ENCODE data around the gene DCHS1. TPM values are rescaled to one million over a fixed set of nuclear protein-coding genes. Genes with fewer than 3 reads are reported as not detected.
A peak's percentile ranks its signal among the peaks of the same experiment; 100 is the strongest.

Gene DCHS1
- total and polyA plus RNA-seq, 9 donors = 5.2 to 36.8 (median 20.8) TPM

DNA sequence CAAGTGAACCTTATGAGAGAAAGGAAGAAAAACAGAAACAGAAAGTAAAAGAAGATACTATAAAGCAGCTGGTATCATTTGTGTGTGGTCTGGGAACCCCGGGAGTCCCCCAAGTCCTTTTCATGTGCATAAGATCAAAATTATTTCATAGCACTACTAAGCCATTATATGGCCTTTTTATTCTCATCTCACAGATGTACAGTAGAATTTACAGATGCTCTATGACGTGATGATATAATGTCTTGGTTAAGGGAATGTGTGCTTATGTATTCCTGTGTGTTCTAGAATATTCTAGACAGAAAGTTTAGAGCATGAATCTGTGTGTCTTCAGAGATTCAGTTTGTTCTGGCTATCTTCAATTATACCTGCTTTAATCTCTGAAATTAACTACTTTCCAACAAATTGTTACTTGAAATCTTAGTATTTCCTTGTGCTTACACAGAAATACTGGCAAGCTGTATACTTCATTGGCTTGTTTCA lies 27.8 kb downstream of the DCHS1 start:
- no peak overlapping the region for H3K27ac ChIP-seq
- no peaks in the 10 kb centered on the region for H3K4me1 ChIP-seq (ENCODE audit: insufficient read depth)
- DNase-seq = no peak
- no peaks in the 10 kb centered on the region for H3K36me3 ChIP-seq
- intact Hi-C loops (cut with DNase I) = no loop called here
- TF ChIP-seq POLR2A (IDR thresholded peaks at IDR 0.05) (no peak), EP300 (IDR thresholded peaks at IDR 0.05) (no peak)
- TF ChIP-seq, protein P1, sequence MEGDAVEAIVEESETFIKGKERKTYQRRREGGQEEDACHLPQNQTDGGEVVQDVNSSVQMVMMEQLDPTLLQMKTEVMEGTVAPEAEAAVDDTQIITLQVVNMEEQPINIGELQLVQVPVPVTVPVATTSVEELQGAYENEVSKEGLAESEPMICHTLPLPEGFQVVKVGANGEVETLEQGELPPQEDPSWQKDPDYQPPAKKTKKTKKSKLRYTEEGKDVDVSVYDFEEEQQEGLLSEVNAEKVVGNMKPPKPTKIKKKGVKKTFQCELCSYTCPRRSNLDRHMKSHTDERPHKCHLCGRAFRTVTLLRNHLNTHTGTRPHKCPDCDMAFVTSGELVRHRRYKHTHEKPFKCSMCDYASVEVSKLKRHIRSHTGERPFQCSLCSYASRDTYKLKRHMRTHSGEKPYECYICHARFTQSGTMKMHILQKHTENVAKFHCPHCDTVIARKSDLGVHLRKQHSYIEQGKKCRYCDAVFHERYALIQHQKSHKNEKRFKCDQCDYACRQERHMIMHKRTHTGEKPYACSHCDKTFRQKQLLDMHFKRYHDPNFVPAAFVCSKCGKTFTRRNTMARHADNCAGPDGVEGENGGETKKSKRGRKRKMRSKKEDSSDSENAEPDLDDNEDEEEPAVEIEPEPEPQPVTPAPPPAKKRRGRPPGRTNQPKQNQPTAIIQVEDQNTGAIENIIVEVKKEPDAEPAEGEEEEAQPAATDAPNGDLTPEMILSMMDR (IDR thresholded peaks at IDR 0.05) = no peak
- no peak overlapping the region for H3K4me3 ChIP-seq
- 54 to 65% (median 58%) methylated on average over 2 of the region's 2 CpGs for WGBS, 3 donors
- H3K9me3 ChIP-seq = no peaks in the 10 kb centered on the region
- no peaks in the 10 kb centered on the region for H3K27me3 ChIP-seq

DNA sequence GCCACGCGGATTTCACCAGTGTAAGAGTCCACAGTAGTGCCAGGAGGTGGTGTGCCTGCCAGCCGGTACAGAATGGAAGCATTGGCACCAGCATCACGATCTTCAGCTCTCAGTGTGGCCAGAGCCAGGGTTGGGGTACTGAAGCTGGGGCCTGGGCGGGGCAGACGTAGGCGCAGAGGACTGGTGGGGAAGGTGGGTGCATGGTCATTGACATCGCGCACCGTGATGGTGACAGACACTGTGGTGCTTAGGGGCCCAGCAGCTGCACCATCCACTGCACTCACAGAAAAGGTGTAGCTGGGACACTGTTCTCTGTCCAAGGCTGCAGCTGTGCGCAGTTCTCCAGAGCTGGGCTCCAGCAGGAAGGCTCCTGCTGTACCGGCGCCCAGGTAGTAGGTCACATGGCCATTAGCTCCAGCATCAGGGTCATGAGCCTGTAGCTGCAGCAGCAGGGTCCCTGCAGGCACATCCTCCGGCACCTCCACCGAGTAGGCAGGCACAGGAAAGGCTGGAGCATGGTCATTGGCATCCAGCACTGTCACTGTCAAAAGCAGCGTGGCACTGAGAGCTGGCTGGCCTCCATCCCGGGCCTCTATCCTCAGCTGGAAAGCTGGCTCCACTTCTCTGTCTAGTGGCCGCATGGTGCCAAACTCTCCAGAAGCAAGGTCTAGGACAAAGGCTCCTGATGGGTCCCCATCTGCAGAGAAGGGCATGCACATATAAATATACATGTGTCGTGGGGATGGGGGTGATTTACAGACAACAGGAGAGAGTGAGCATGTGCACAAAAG lies 28.4 kb downstream of the DCHS1 start:
- no peak overlapping the region for H3K4me3 ChIP-seq
- no peaks in the 10 kb centered on the region for H3K27me3 ChIP-seq
- WGBS, 3 donors = 80 to 90% (median 83%) methylated on average over 19 of the region's 19 CpGs
- peak in 2 of 5 donors; percentile 8 to 31 for DNase-seq
- no peak for TF ChIP-seq POLR2A (IDR thresholded peaks at IDR 0.05)
- no peak for TF ChIP-seq EP300 (IDR thresholded peaks at IDR 0.05)
- TF ChIP-seq, protein P1 (IDR thresholded peaks at IDR 0.05) = no peak
- no peak overlapping the region for H3K27ac ChIP-seq
- no peaks in the 10 kb centered on the region for H3K4me1 ChIP-seq (ENCODE audit: insufficient read depth)
- no peaks in the 10 kb centered on the region for H3K36me3 ChIP-seq
- intact Hi-C loops (cut with DNase I) = no loop called here
- H3K9me3 ChIP-seq = no peaks in the 10 kb centered on the region

DNA sequence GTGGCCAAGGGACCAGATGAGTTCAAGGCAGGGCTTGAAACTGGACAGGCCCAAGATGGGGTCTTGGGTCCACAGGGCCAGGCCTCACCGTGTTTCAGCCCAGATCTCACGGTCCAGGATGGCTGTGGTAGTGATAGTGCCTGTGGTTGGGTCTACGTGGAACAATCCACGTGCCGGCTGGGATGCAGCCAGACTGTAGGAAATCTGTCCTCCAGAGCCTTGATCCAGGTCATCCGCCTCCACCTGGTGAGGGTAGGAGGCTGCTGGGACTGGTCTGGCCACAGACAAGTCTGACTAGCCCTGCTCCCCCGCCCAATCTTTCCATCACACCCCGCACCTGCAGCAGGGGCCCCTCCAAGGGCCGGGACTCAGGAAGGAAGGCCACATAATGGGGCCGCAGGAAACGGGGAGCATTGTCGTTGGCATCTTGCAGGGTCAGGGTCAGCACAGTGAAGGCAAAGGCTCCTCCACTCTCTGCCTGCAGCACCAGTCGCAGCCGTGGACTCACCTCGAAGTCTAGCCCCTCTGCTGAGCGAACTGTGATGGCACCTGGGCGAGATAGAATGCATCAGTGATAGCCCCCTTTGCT lies 29.7 kb downstream of the DCHS1 start:
- no peaks in the 10 kb centered on the region for H3K4me1 ChIP-seq (ENCODE audit: insufficient read depth)
- no peaks in the 10 kb centered on the region for H3K9me3 ChIP-seq
- DNase-seq = no peak
- H3K27ac ChIP-seq = no peak overlapping the region
- 88 to 91% (median 90%) methylated on average over 16 to 17 of the region's 17 CpGs for WGBS, 3 donors
- no peaks in the 10 kb centered on the region for H3K36me3 ChIP-seq
- intact Hi-C loops (cut with DNase I) = no loop called here
- TF ChIP-seq POLR2A (IDR thresholded peaks at IDR 0.05) (no peak), EP300 (IDR thresholded peaks at IDR 0.05) (no peak)
- TF ChIP-seq, protein P1 (IDR thresholded peaks at IDR 0.05) = no peak
- no peak overlapping the region for H3K4me3 ChIP-seq
- no peaks in the 10 kb centered on the region for H3K27me3 ChIP-seq

DNA sequence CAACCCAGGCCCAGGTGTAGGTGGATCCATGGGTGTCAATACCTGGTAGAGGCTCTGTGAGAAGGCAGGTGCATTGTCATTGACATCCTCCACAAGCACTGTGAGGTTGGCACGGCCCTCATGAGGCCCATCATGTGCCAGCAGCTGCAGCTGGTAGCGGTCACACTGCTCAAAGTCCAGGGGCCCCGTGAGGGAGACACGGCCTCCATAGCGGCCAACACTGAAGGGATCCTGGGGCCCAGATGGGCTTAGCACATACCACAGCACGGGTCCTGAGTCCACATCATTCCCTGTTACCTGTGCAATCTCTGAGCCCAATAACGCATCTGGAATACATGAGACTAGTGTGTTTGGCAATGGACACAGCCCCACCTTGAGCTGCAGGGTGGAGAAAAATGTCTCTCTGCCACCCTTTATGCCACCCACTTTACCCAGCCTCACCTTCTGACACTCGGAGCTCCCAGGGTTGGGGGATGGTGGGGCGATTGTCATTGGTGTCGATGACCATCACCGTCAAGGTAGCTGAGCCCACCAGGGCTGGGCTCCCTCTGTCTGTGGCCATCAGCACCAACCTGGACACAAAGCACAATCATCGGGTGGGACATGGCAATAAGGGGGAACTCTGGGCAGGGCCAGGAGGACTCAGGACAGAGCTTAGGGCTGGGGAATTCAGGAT lies 30.3 kb downstream of the DCHS1 start:
- H3K36me3 ChIP-seq = no peaks in the 10 kb centered on the region
- H3K4me1 ChIP-seq (ENCODE audit: insufficient read depth) = no peaks in the 10 kb centered on the region
- H3K4me3 ChIP-seq = no peak overlapping the region
- TF ChIP-seq POLR2A (IDR thresholded peaks at IDR 0.05) = no peak
- TF ChIP-seq, protein P1 (IDR thresholded peaks at IDR 0.05) = no peak
- no peak for TF ChIP-seq EP300 (IDR thresholded peaks at IDR 0.05)
- 83 to 92% (median 92%) methylated on average over 11 to 12 of the region's 12 CpGs for WGBS, 3 donors
- H3K9me3 ChIP-seq = no peaks in the 10 kb centered on the region
- no peak for DNase-seq
- no peak overlapping the region for H3K27ac ChIP-seq
- no peaks in the 10 kb centered on the region for H3K27me3 ChIP-seq
- intact Hi-C loops (cut with DNase I) = no loop called here

All from ovary (tissue), 9 donors.